Pancreas (tissue), 10 donors: ENCODE results near the gene WT1. TPM values are rescaled to one million over a fixed set of nuclear protein-coding genes. Genes with fewer than 3 reads are reported as not detected.
A peak's percentile ranks its signal among the peaks of the same experiment; 100 is the strongest.

Source experiments
- ATAC-seq, 4 donors: fragments of 200-7000 bp; cut with Tn5 transposase; one replicate each; pipeline versions ENCODE4 v1.8.0 to v1.9.1; 2020; ENCODE audit warnings: mild to moderate bottlenecking in 4 of 4, moderate library complexity in 4 of 4
- DNase-seq, 6 donors: peaks; one replicate each; pipeline ENCODE4 v3.0.0-alpha.2; 2020
- FAIRE-seq: peaks from 2 replicates; lab custom pipeline; 2012; peaks lifted over from hg19 to GRCh38; lab: Jason Lieb, UNC
- H3K27ac ChIP-seq, 4 donors: fragments of 200-600 bp; sonication (generic); 1 replicate in 3 of 4; 2 replicates in 1 of 4; pipeline versions ENCODE4 v1.5.0 to v1.8.0; 2020
- H3K27me3 ChIP-seq, 4 donors: fragments of 200-600 bp; one replicate each; pipeline ENCODE4 v1.8.0; 2021
- H3K36me3 ChIP-seq, 3 donors: fragments of 200-600 bp; sonication (generic) in 1 of 3; one replicate each; pipeline versions ENCODE4 v1.5.0 to v1.8.0; 2020 to 2021
- H3K4me1 ChIP-seq, 3 donors: fragments of 200-600 bp; one replicate each; pipeline ENCODE4 v1.8.0; 2021
- H3K4me3 ChIP-seq, 4 donors: fragments of 200-600 bp; sonication (generic) in 2 of 4; one replicate each; pipeline versions ENCODE4 v1.5.0 to v1.8.0; 2020 to 2021
- H3K9me3 ChIP-seq, 4 donors: fragments of 200-600 bp; one replicate each; pipeline ENCODE4 v1.8.0; 2021
- WGBS, 2 donors: extraction: QIAGEN DNeasy Blood & Tissue Kit; methylation state at CpG; one replicate each; pipeline ENCODE4 v1.1.7; 2013; 5-methylcytosine and 5-hydroxymethylcytosine counted together
- intact Hi-C, 3 donors: fragments of 100-400 bp; cut with DNase I; formaldehyde crosslinking; loops; one replicate each; pipeline versions ENCODE4 v1.11.1 to v1.14.2; 2022
- polyA plus RNA-seq, 2 donors: library from polyadenylated mRNA; stranded (reverse); fragments of 200-250 nt; gene quantifications; one replicate each; pipeline ENCODE4 v1.2.3, GENCODE V29; 2013
- total RNA-seq, 6 donors: library from RNA; stranded (reverse); fragmentation: NEBNext Ultra II Directional in 4 of 6; extraction: Animal tissue kit (Norgen Biotek cat#: 25700) in 4 of 6; gene quantifications; one replicate each; pipeline versions ENCODE4 v1.2.1 to v1.2.4, GENCODE V29; 2021 to 2023
- TF ChIP-seq, protein P1 (sequence below), 4 donors: fragments of 200-600 bp; sonication (generic) in 3 of 4; IDR thresholded peaks; one replicate each; pipeline versions ENCODE4 v1.5.0 to v1.8.0; 2021; ENCODE audit warnings: antibody characterized with exemption in 4 of 4
- donor health status: healthy with polysubstance abuse.
- donor health status: DM: no; HTN: no; CAD: no; lungs with moderate emphysema.
- donor health status: DM: no; HTN: no; CAD: no.
- donor health status: control.
- donor health status: control.
- donor health status: Bipolar disorder and iron deficiency.
- donor health status: DM: yes; HTN: yes; CAD: no.
- donor health status: DM: no; HTN: no; CAD: no.
- donor health status: DM: no; HTN: no; CAD: no.
- donor health status: DM: yes; HTN: yes; CAD: no.

The WT1 gene
- total and polyA plus RNA-seq, 8 donors, result 0.08 to 1.9 (median 0.53) TPM; not detected in 1

GRCh38 chr11:32433101-32433913 lies 2.0 kb downstream of the WT1 start:
- intact Hi-C loops, result loop anchor here in 1 of 3 donors (10.0 kb wide), 1 partner anchor 59 kb away; no protein-coding TSS in a partner anchor
- FAIRE-seq (no peak), ATAC-seq (no peak), DNase-seq (no peak)
- H3K27ac ChIP-seq, result no peak overlapping the region
- H3K4me1 ChIP-seq, result no peaks in the 10 kb centered on the region
- H3K36me3 ChIP-seq, result no peaks in the 10 kb centered on the region
- WGBS, 2 donors, result 8 to 9% methylated on average over 46 of the region's 46 CpGs
- H3K4me3 ChIP-seq, result peak overlapping the region in 1 of 4 donors; percentile 32
- TF ChIP-seq, protein P1, sequence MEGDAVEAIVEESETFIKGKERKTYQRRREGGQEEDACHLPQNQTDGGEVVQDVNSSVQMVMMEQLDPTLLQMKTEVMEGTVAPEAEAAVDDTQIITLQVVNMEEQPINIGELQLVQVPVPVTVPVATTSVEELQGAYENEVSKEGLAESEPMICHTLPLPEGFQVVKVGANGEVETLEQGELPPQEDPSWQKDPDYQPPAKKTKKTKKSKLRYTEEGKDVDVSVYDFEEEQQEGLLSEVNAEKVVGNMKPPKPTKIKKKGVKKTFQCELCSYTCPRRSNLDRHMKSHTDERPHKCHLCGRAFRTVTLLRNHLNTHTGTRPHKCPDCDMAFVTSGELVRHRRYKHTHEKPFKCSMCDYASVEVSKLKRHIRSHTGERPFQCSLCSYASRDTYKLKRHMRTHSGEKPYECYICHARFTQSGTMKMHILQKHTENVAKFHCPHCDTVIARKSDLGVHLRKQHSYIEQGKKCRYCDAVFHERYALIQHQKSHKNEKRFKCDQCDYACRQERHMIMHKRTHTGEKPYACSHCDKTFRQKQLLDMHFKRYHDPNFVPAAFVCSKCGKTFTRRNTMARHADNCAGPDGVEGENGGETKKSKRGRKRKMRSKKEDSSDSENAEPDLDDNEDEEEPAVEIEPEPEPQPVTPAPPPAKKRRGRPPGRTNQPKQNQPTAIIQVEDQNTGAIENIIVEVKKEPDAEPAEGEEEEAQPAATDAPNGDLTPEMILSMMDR (IDR thresholded peaks at IDR 0.05), result no peak
- H3K9me3 ChIP-seq, result no peaks in the 10 kb centered on the region
- peaks cover 0 to 50% (median 4%) of the 10 kb centered on the region in 4 donors for H3K27me3 ChIP-seq

GRCh38 chr11:32432565-32432964 lies 2.8 kb downstream of the WT1 start:
- no peak overlapping the region for H3K4me3 ChIP-seq
- peaks cover 0 to 52% (median 4%) of the 10 kb centered on the region in 4 donors for H3K27me3 ChIP-seq
- H3K36me3 ChIP-seq, result no peaks in the 10 kb centered on the region
- H3K9me3 ChIP-seq, result no peaks in the 10 kb centered on the region
- FAIRE-seq (no peak), DNase-seq (no peak), ATAC-seq (no peak)
- TF ChIP-seq, protein P1 (IDR thresholded peaks at IDR 0.05), result no peak
- 25 to 30% methylated on average over 8 of the region's 8 CpGs for WGBS, 2 donors
- no peak overlapping the region for H3K27ac ChIP-seq
- intact Hi-C loops, result loop anchor here in 1 of 3 donors (10.0 kb wide), 1 partner anchor 58 kb away; no protein-coding TSS in a partner anchor
- H3K4me1 ChIP-seq, result no peaks in the 10 kb centered on the region

DNA sequence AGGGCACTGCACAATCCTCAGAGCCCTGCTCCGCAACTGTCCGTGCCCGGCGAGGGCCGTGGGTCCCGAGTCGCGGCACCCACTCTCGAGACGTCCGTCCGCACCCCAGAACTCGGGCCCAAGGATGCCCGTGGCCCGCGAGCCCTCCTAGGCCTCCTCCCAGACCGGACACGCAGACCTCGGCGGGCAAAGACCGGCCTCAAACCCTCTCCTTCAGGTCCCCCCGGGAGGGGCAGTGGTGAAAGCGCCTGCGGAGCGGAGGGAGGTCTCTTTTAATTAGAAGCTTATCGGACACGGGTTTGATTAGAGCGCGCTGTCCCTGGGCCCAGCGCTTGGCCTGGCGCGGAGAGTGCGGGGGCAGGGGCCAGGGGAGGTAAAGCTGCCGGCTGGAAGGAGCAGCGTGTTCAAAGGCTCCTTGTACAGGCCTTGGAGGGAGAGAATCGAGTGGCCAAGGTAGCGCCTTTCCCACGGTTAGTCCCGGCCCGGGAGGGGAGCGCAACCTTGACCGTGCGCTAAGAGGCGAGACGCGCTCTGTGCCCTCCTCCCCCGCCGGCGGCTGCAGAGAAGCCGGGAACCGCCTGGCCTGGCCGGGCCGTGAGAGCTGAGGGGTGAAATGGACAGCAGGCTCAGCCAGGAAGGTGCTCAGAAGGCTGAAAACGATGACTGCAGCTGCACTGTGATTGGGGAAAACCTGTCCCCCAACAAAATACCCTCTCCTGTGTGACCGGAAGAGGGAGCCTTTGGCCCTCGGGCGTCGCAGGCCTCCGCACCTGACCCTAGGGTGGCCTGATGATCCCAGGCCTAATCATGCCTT lies 4.6 kb downstream of the WT1 start:
- H3K27ac ChIP-seq, result no peak overlapping the region
- TF ChIP-seq, protein P1 (IDR thresholded peaks at IDR 0.05), result no peak
- FAIRE-seq (no peak), ATAC-seq (peak in 3 of 4 donors; percentile 13 to 44 (median 22)), DNase-seq (no peak)
- no peaks in the 10 kb centered on the region for H3K4me1 ChIP-seq
- H3K36me3 ChIP-seq, result no peaks in the 10 kb centered on the region
- 7 to 12% methylated on average over 58 to 59 of the region's 59 CpGs for WGBS, 2 donors
- intact Hi-C loops, result loop anchor here in 1 of 3 donors (10.0 kb wide), 1 partner anchor 56 kb away; no protein-coding TSS in a partner anchor
- peaks cover 0 to 51% (median 4%) of the 10 kb centered on the region in 4 donors for H3K27me3 ChIP-seq
- H3K4me3 ChIP-seq, result no peak overlapping the region
- H3K9me3 ChIP-seq, result no peaks in the 10 kb centered on the region

GRCh38 chr11:32429477-32429876 lies 5.9 kb downstream of the WT1 start:
- Histone ChIP-seq H3K27me3 (peaks cover 0 to 46% (median 3%) of the 10 kb centered on the region in 4 donors), H3K36me3 (no peaks in the 10 kb centered on the region), H3K4me1 (no peaks in the 10 kb centered on the region), H3K4me3 (no peak overlapping the region), H3K9me3 (no peaks in the 10 kb centered on the region), H3K27ac (no peak overlapping the region)
- no peak for FAIRE-seq
- ATAC-seq, result no peak
- TF ChIP-seq, protein P1 (IDR thresholded peaks at IDR 0.05), result no peak
- no peak for DNase-seq
- 34 to 41% methylated on average over 5 of the region's 5 CpGs for WGBS, 2 donors
- intact Hi-C loops, result no loop called here
